GM12872 (cell line): ENCODE data around the gene MTNR1A.

Experiments used
- TF ChIP-seq, protein P1 (sequence below): IDR thresholded peaks from 3 replicates; pipeline ENCODE4 v1.5.1; 2011; ENCODE audit warnings: low read depth, mild to moderate bottlenecking, low read length, moderate library complexity; ENCODE audit not compliant: insufficient read depth

Gene MTNR1A

DNA sequence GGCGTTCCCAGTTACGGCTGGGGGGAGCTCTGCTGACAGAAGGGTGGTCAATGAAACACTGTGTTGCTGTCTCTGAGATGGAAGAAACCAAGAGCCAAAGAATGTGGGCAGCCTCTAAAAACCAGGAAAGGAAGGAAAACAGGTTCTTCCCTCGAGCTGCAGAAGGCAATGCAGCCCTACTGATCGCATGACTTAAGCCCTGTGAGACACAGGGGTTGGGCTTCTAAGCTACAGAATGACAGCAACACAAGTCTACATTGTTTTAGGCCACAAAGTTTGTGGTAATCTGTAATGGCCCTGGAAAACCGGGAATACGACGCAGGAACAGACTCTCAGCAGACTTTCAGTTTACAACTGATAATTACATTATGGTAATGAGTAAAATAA lies 38.2 kb upstream of the MTNR1A start:
- TF ChIP-seq, protein P1, sequence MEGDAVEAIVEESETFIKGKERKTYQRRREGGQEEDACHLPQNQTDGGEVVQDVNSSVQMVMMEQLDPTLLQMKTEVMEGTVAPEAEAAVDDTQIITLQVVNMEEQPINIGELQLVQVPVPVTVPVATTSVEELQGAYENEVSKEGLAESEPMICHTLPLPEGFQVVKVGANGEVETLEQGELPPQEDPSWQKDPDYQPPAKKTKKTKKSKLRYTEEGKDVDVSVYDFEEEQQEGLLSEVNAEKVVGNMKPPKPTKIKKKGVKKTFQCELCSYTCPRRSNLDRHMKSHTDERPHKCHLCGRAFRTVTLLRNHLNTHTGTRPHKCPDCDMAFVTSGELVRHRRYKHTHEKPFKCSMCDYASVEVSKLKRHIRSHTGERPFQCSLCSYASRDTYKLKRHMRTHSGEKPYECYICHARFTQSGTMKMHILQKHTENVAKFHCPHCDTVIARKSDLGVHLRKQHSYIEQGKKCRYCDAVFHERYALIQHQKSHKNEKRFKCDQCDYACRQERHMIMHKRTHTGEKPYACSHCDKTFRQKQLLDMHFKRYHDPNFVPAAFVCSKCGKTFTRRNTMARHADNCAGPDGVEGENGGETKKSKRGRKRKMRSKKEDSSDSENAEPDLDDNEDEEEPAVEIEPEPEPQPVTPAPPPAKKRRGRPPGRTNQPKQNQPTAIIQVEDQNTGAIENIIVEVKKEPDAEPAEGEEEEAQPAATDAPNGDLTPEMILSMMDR, result no peak

DNA sequence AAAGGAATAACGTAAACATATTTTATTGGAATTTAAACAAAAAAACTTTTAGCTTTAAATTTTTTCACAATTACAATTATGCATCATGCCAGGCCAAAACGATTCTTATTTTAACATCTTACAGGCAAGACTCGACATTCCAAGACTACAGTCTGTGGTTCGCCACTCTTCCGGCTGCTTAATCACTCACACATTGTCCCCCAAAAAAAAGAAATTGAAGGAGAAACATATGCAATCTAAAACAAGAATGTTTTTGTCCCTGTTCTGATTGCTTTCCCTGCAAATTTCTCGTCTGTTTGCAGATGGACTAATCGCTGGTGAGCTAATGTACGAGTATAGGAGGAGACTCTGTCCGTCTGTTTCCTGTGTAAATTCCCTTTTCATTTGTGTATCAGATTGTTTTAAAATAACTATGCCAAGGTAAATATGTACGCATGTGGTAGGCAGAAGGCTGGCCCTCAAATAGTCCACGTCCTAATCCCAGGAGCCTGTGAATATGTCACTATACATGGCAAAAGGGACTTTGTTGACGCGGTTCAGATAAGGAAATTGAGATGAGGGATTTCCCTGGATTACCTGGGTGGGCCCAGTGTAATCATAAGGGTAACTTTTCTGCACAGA lies 37.7 kb upstream of the MTNR1A start:
- TF ChIP-seq, protein P1, result no peak

DNA sequence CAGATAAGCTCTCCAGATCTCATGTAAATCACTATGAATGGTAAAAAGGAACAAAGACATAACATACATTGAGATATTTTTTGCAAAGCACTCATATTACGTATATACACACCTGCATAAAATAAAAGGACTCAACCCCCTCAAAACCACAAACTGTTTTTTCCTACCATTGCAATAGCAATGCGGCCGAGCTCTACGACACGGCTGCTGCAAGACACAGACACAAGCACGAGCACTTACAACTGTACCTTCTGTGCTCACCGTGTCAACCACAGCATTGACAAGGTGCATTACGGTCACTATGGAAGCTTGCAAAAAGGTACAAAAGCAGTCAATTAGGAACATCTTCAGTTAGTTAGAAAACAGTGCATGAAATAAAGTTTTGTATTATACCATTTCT lies 37.1 kb upstream of the MTNR1A start:
- TF ChIP-seq, protein P1, result no peak

- TF ChIP-seq, protein P1, result no peak
Measured at GRCh38 chr4:186591651-186592050, 36.3 kb upstream of the MTNR1A start.

DNA sequence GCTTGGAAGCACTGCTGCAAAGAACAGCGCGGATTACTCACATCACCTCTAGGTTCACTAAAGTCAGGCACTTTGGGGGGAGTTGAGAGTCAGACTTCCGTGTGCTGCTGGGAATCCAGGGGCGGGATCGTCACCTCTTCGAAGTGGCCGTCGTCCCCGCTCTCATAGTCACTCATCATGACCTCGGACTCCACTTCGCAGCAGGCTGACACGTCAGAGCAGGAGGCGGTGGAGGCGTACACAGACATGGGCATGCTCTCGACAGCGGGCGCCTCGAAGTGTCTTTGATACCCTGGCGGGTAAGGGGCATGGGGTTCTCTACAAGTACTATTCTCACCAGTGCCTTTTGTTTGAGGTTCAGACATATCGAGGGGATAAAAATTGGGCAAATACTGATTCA lies 33.1 kb upstream of the MTNR1A start:
- TF ChIP-seq, protein P1, result no peak

- TF ChIP-seq, protein P1, result peak; percentile 71
Measured at GRCh38 chr4:186587416-186588018, 32.1 kb upstream of the MTNR1A start.

- TF ChIP-seq, protein P1, result no peak
Measured at GRCh38 chr4:186586205-186586604, 30.8 kb upstream of the MTNR1A start.
